HEK293 (cell line): Measurements from ENCODE around the gene MOGAT3.

Source experiments
- CTCF ChIP-seq: fragments of 450-650 bp; formaldehyde crosslinking; IDR thresholded peaks from 2 replicates; pipeline ENCODE4 v1.5.1; 2016; ENCODE audit warnings: missing biosample characterization, missing genetic modification characterization
- ZBTB44 ChIP-seq: fragments of 450-650 bp; IDR thresholded peaks from 2 replicates; pipeline ENCODE4 v1.5.1; 2018; ENCODE audit warnings: missing biosample characterization, mild to moderate bottlenecking, missing genetic modification characterization
- ZNF10 ChIP-seq: fragments of 450-650 bp; formaldehyde crosslinking; IDR thresholded peaks from 2 replicates; pipeline ENCODE4 v1.5.1; 2017; ENCODE audit warnings: missing biosample characterization, missing genetic modification characterization
- ZNF704 ChIP-seq: fragments of 450-650 bp; formaldehyde crosslinking; IDR thresholded peaks from 2 replicates; pipeline ENCODE4 v1.5.1; 2016; ENCODE audit warnings: missing biosample characterization, missing genetic modification characterization
- TF ChIP-seq, protein P1 (sequence below): sonication (generic); formaldehyde crosslinking; IDR thresholded peaks from 2 replicates; pipeline ENCODE4 v1.8.1; 2022; ENCODE audit warnings: mild to moderate bottlenecking, moderate library complexity, missing genetic modification reagents

- TF ChIP-seq CTCF (tag by site-specific recombination) = no peak
- TF ChIP-seq ZNF10 (tag by site-specific recombination) = no peak
- no peak for TF ChIP-seq ZBTB44 (tag by site-specific recombination)
- TF ChIP-seq, protein P1, sequence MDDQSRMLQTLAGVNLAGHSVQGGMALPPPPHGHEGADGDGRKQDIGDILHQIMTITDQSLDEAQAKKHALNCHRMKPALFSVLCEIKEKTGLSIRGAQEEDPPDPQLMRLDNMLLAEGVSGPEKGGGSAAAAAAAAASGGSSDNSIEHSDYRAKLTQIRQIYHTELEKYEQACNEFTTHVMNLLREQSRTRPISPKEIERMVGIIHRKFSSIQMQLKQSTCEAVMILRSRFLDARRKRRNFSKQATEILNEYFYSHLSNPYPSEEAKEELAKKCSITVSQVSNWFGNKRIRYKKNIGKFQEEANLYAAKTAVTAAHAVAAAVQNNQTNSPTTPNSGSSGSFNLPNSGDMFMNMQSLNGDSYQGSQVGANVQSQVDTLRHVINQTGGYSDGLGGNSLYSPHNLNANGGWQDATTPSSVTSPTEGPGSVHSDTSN = no peak
- no peak for TF ChIP-seq ZNF704 (tag by site-specific recombination)
Measured at GRCh38 chr7:101207459-101207858, 6.6 kb upstream of the MOGAT3 start.
